GM12878 (cell line): ENCODE data around the gene KRTAP12-4.

Experiments
- CTCF ChIP-seq, 3 experiments: IDR thresholded peaks in 2 of 3; conservative IDR thresholded peaks in 1 of 3; 2 replicates each; pipeline ENCODE4 v1.5.1; 2011; ENCODE audit warnings: low read depth in 3 of 3, low read length in 3 of 3, mild to moderate bottlenecking in 3 of 3, control low read depth in 2 of 3, moderate library complexity in 2 of 3, inconsistent platforms in 1 of 3, mixed read lengths in 1 of 3; ENCODE audit not compliant: control insufficient read depth in 2 of 3, insufficient read depth in 1 of 3; ENCODE audit errors: extremely low read depth in 1 of 3
- EED ChIP-seq: sonication (generic); IDR thresholded peaks from 2 replicates; pipeline ENCODE4 v1.6.1; 2016; ENCODE audit warnings: antibody characterized with exemption, low read depth
- JUND ChIP-seq: IDR thresholded peaks from 2 replicates; pipeline ENCODE4 v1.6.1; 2012; ENCODE audit warnings: low read depth, mild to moderate bottlenecking, low read length, improper control_type of control experiment, moderate library complexity
- POLR2AphosphoS5 ChIP-seq: IDR thresholded peaks from 2 replicates; pipeline ENCODE4 v1.6.1; 2011; ENCODE audit warnings: mild to moderate bottlenecking, low read length, inconsistent platforms
- YBX1 ChIP-seq: fragments of 450-650 bp; IDR thresholded peaks from 2 replicates; pipeline ENCODE4 v1.6.1; 2016; ENCODE audit warnings: antibody characterized with exemption

GRCh38 chr21:44614961-44615391, 39.5 kb downstream of the KRTAP12-4 start:
- TF ChIP-seq POLR2AphosphoS5 (no peak), EED (no peak), CTCF (IDR thresholded peaks at IDR 0.05 in 2 of 3, conservative IDR thresholded peaks at IDR 0.05 in 1 of 3; ENCODE audit: control insufficient read depth in 2 of 3, extremely low read depth in 1 of 3, insufficient read depth in 1 of 3, low read depth in 3 of 3, low read length in 3 of 3) (no peak), YBX1 (no peak), JUND (no peak)
